Chondrocyte (in vitro differentiated cells): ENCODE results near the gene ULK4. TPM values are rescaled to one million over a fixed set of nuclear protein-coding genes. Genes with fewer than 3 reads are reported as not detected.
A peak's percentile ranks its signal among the peaks of the same experiment; 100 is the strongest.

Experiments used
- DNase-seq: peaks from one replicate; pipeline ENCODE4 v3.0.0; 2021; ENCODE audit warnings: mixed read lengths, low spot score
- H3K27ac Mint-ChIP-seq: one replicate; pipeline ENCODE4 v1.8.0; 2021; ENCODE audit warnings: mild to moderate bottlenecking, moderate library complexity, mixed read lengths; ENCODE audit not compliant: unreplicated experiment
- H3K27me3 Mint-ChIP-seq: 2 replicates; pipeline ENCODE4 v1.8.0; 2021; ENCODE audit warnings: low read depth, mixed read lengths
- H3K36me3 Mint-ChIP-seq: 2 replicates; pipeline ENCODE4 v1.8.0; 2021; ENCODE audit warnings: low read depth, mixed read lengths
- H3K4me1 Mint-ChIP-seq: 2 replicates; pipeline ENCODE4 v1.8.0; 2021; ENCODE audit warnings: low read depth, mild to moderate bottlenecking, mixed read lengths
- H3K4me3 Mint-ChIP-seq: one replicate; pipeline ENCODE4 v1.8.0; 2021; ENCODE audit warnings: mild to moderate bottlenecking, moderate library complexity, mixed read lengths; ENCODE audit not compliant: unreplicated experiment
- H3K9me3 Mint-ChIP-seq: 2 replicates; pipeline ENCODE4 v1.8.0; 2021; ENCODE audit warnings: low read depth, mixed read lengths
- total RNA-seq: library from RNA; stranded (reverse); gene quantifications from 3 replicates; pipeline ENCODE4 v1.2.1, GENCODE V29; 2021
- TF ChIP-seq, protein P1 (sequence below): fragments of 200-600 bp; sonication (generic); IDR thresholded peaks from 2 replicates; pipeline ENCODE4 v1.5.0; 2021; ENCODE audit warnings: antibody characterized with exemption, mild to moderate bottlenecking, moderate library complexity

The ULK4 gene
- total RNA-seq, 1 donor from 2014 or later, result 9.1 TPM

DNA sequence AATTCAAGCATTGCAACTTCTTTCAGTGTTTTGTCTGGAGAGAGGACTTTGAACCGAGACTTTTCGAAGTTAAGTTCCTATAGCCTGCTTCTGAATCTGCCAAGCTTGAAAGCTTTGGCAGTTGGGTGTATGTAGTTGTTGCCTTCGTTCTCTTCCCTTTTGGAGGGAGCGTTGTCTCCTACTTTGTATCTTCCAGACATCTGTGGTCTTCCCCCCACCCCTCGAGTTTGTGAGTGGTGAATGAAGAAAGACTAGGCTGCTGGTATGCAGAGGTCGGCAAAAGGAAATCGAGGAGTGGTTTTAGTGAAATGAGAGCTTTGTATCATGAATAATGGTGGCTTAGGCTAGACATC is 761.3 kb downstream of the ULK4 start:
- Mint-ChIP-seq H3K36me3 (no peaks in the 10 kb centered on the region), H3K27ac (peak overlapping the region; percentile 96), H3K4me1 (peaks cover 45% of the 10 kb centered on the region), H3K9me3 (no peaks in the 10 kb centered on the region), H3K4me3 (peak overlapping the region; percentile 84), H3K27me3 (no peaks in the 10 kb centered on the region)
- no peak for DNase-seq
- TF ChIP-seq, protein P1, sequence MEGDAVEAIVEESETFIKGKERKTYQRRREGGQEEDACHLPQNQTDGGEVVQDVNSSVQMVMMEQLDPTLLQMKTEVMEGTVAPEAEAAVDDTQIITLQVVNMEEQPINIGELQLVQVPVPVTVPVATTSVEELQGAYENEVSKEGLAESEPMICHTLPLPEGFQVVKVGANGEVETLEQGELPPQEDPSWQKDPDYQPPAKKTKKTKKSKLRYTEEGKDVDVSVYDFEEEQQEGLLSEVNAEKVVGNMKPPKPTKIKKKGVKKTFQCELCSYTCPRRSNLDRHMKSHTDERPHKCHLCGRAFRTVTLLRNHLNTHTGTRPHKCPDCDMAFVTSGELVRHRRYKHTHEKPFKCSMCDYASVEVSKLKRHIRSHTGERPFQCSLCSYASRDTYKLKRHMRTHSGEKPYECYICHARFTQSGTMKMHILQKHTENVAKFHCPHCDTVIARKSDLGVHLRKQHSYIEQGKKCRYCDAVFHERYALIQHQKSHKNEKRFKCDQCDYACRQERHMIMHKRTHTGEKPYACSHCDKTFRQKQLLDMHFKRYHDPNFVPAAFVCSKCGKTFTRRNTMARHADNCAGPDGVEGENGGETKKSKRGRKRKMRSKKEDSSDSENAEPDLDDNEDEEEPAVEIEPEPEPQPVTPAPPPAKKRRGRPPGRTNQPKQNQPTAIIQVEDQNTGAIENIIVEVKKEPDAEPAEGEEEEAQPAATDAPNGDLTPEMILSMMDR, result no peak

DNA sequence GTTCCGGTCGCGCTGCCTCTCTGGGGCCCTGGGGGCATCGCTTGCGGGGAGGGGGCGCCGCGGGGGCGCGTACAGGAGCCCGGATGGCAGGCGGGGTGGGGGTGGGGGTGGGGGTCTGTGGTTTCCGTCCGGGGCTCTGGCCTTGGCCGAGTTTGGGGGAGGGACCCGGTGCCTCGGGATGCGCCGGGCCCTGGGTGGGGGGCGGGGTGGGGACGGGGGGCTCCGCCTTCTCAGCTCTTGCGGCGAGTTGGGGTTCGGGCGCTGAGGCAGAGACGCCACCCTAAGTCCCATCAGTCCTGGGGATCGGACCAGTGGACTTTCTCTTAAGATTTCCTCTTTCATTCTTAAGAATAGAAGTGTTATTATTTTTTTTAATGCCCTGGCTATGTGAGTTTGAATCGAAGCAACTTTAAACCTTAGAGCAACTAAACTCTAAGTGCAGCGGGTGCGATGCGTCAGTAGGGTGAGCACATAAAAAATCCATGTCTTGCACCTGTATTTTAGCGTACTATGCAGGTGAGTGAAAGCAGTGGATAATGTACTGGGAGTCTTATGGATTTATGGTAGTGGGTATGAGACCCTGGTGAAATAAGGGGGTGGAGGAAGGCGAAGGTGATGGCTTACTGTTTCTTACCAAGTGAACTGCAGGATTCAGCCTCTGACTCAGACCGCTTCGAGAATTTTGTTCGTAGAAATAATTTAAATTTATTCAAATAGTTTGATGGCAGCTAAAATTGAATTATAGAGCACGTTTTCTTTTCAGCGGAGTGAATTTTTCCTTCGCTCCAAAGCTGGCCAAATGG is 761.8 kb downstream of the ULK4 start:
- TF ChIP-seq, protein P1, result no peak
- Mint-ChIP-seq H3K27ac (peak overlapping the region; percentile 96), H3K4me3 (peak overlapping the region; percentile 84), H3K4me1 (peaks cover 41% of the 10 kb centered on the region), H3K27me3 (no peaks in the 10 kb centered on the region), H3K36me3 (no peaks in the 10 kb centered on the region), H3K9me3 (no peaks in the 10 kb centered on the region)
- no peak for DNase-seq

DNA sequence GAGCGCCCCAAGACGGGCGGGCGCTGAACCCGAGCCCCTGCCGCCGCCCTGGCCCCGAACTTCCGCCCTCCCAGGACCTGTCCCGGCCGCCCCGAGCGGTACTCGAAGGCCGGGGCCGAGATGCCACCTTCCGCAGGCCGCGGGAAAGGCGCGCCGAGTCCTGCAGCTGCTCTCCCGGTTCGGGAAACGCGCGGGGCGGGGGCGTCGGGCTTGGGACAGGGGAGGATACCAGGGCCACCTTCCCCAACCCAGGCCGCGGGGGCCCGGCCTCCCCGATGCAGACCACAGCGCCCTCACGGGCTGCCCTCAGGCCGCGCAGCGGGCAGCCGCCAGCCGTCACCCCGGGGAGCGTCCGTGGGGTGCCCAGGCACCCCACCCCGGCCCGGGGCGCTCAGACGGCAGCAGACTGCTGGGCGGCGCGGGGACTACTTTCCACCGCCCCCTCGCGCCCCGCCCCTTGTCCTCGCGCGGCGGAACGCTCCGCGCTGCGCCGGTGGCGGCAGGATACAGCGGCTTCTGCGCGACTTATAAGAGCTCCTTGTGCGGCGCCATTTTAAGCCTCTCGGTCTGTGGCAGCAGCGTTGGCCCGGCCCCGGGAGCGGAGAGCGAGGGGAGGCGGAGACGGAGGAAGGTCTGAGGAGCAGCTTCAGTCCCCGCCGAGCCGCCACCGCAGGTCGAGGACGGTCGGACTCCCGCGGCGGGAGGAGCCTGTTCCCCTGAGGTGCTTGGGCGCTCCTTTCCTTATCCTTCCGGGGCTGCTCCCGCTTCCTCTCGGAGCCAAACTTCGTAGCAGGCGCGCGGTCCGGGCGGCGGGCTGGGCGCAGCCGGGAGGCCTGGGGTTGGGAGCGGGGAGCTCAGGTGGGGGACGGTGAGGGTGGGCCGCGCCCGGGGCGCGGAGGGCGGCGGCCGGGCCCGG is 762.7 kb downstream of the ULK4 start, which contains the start of gene CTNNB1:
Gene CTNNB1 (plus strand): TSS at position 556 of the 916 bp plus-strand sequence. CDS start 24,564 bp downstream, outside the sequence.
- H3K27me3 Mint-ChIP-seq, result no peaks in the 10 kb centered on the region

DNA sequence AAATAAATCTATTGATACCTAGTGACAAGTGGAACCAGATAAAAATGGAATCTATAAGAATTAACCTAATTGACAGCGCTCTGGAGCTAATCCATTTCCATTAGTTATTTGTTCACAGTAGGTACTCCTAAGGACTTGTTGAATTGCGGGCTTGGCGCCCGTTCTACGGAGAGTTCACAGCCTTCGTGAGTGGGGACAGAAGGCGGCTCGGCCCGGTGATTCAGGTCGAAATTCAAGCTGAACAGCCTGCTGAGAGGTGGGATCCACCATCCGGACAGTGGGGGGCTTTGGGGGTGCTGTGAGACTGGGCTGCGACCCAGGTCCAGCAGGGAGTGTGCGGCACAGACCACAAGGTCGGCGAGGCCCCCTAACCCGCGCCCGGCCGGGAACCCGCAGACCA is 763.4 kb downstream of the ULK4 start:
- H3K4me3 Mint-ChIP-seq, result peak overlapping the region; percentile 81
- H3K27me3 Mint-ChIP-seq, result no peaks in the 10 kb centered on the region
- H3K9me3 Mint-ChIP-seq, result no peaks in the 10 kb centered on the region
- TF ChIP-seq, protein P1, result no peak
- H3K36me3 Mint-ChIP-seq, result no peaks in the 10 kb centered on the region
- H3K4me1 Mint-ChIP-seq, result peaks cover 26% of the 10 kb centered on the region
- DNase-seq, result no peak
- peak overlapping the region; percentile 20 for H3K27ac Mint-ChIP-seq

More for the DNA sequence above, 762.7 kb downstream of the ULK4 start, which contains the start of gene CTNNB1:
- H3K4me1 Mint-ChIP-seq, result peaks cover 33% of the 10 kb centered on the region
- TF ChIP-seq, protein P1, result peak; percentile 52
- DNase-seq, result peak; percentile 97
- H3K36me3 Mint-ChIP-seq, result no peaks in the 10 kb centered on the region
- no peaks in the 10 kb centered on the region for H3K9me3 Mint-ChIP-seq
- peak within 1 kb of the TSS; percentile 84 for H3K4me3 Mint-ChIP-seq
- peak within 1 kb of the TSS; percentile 96 for H3K27ac Mint-ChIP-seq

DNA sequence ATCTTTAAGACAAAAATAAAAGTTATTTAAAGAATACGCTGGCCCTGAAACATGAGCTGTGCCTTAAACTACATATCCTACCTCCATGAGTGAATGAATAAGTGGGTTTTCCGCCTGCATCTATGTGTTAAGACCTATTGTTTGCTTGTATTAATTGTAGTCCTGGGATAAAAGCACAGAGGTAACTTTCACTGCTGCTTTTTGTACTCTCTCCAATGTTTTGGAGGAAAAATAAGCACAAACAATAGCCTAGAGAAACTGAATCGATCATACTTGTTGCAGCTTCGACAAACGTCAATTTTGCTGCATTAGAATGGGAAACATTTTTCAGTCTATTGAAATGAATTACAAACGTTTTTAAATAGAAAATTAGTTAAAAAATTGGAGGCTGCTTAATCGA is 763.9 kb downstream of the ULK4 start:
- H3K4me1 Mint-ChIP-seq, result peaks cover 22% of the 10 kb centered on the region
- H3K27me3 Mint-ChIP-seq, result no peaks in the 10 kb centered on the region
- H3K9me3 Mint-ChIP-seq, result no peaks in the 10 kb centered on the region
- TF ChIP-seq, protein P1, result no peak
- H3K36me3 Mint-ChIP-seq, result no peaks in the 10 kb centered on the region
- H3K27ac Mint-ChIP-seq, result no peak overlapping the region
- DNase-seq, result no peak
- no peak overlapping the region for H3K4me3 Mint-ChIP-seq
